Right atrium auricular region (tissue), 2 donors: ENCODE measurements around the gene PSMG4. TPM values are rescaled to one million over a fixed set of nuclear protein-coding genes. Genes with fewer than 3 reads are reported as not detected.

Experiments used
- DNase-seq: peaks from one replicate; pipeline ENCODE4 v3.0.0-alpha.2; 2019; ENCODE audit warnings: low spot score
- H3K27ac ChIP-seq, 2 donors: fragments of 200-600 bp; sonication (generic); 1 replicate in 1 of 2; 2 replicates in 1 of 2; pipeline ENCODE4 v1.5.1; 2016 to 2019
- H3K27me3 ChIP-seq, 2 donors: fragments of 200-600 bp; sonication (generic); one replicate each; pipeline versions ENCODE4 v1.5.1 to v1.6.0; 2017 to 2019
- H3K36me3 ChIP-seq: fragments of 200-600 bp; sonication (generic); one replicate; pipeline ENCODE4 v1.5.1; 2016
- H3K4me1 ChIP-seq, 2 donors: fragments of 200-600 bp; sonication (generic); one replicate each; pipeline versions ENCODE4 v1.5.1 to v1.6.0; 2017 to 2019
- H3K4me3 ChIP-seq, 2 donors: fragments of 200-600 bp; sonication (generic); 1 replicate in 1 of 2; 2 replicates in 1 of 2; pipeline ENCODE4 v1.5.1; 2017 to 2019; ENCODE audit warnings: mild to moderate bottlenecking in 1 of 2, moderate library complexity in 1 of 2
- H3K9me3 ChIP-seq, 2 donors: fragments of 200-600 bp; sonication (generic); one replicate each; pipeline ENCODE4 v1.5.1; 2019
- total RNA-seq, 2 donors: library from RNA; depleted of rRNA; stranded (reverse); fragments of >200 nt; gene quantifications; one replicate each; pipeline ENCODE4 v1.1.0, GENCODE V29; 2016
- TF ChIP-seq, protein P1 (sequence below), 2 donors: fragments of 200-600 bp; sonication (generic); IDR thresholded peaks; one replicate each; pipeline ENCODE4 v1.5.1; 2019; ENCODE audit warnings: antibody characterized with exemption in 2 of 2

PSMG4 gene
- total RNA-seq, 2 donors from 2014 or later, result 4.4 to 10.4 TPM

DNA sequence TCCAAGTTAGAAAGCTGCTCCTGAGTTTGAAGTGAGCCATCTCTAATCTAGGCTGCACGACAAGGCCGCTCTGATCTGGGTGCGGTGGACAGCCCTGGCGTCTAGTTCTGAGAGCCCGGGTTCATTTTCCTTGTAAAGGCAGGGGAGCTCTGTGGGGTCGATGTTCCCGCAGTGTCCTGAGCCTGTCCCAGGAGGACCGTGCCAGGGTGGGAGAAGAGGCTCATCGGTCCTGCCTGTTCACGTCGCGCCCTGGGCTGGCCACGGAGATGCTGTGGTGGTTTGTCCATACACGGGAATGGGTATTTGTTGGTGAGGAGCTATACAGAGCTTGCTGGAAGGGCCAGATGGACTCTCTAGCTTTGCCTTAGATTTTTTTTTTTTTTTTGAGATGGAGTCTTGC is 27.0 kb downstream of the PSMG4 start:
- H3K4me1 ChIP-seq, result peaks cover 0 to 22% of the 10 kb centered on the region in 2 donors
- no peak for DNase-seq
- H3K27me3 ChIP-seq, result no peaks in the 10 kb centered on the region
- H3K27ac ChIP-seq, result no peak overlapping the region
- H3K36me3 ChIP-seq, result no peaks in the 10 kb centered on the region
- no peak overlapping the region for H3K4me3 ChIP-seq
- TF ChIP-seq, protein P1, sequence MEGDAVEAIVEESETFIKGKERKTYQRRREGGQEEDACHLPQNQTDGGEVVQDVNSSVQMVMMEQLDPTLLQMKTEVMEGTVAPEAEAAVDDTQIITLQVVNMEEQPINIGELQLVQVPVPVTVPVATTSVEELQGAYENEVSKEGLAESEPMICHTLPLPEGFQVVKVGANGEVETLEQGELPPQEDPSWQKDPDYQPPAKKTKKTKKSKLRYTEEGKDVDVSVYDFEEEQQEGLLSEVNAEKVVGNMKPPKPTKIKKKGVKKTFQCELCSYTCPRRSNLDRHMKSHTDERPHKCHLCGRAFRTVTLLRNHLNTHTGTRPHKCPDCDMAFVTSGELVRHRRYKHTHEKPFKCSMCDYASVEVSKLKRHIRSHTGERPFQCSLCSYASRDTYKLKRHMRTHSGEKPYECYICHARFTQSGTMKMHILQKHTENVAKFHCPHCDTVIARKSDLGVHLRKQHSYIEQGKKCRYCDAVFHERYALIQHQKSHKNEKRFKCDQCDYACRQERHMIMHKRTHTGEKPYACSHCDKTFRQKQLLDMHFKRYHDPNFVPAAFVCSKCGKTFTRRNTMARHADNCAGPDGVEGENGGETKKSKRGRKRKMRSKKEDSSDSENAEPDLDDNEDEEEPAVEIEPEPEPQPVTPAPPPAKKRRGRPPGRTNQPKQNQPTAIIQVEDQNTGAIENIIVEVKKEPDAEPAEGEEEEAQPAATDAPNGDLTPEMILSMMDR (IDR thresholded peaks at IDR 0.05), result no peak
- H3K9me3 ChIP-seq, result no peaks in the 10 kb centered on the region

DNA sequence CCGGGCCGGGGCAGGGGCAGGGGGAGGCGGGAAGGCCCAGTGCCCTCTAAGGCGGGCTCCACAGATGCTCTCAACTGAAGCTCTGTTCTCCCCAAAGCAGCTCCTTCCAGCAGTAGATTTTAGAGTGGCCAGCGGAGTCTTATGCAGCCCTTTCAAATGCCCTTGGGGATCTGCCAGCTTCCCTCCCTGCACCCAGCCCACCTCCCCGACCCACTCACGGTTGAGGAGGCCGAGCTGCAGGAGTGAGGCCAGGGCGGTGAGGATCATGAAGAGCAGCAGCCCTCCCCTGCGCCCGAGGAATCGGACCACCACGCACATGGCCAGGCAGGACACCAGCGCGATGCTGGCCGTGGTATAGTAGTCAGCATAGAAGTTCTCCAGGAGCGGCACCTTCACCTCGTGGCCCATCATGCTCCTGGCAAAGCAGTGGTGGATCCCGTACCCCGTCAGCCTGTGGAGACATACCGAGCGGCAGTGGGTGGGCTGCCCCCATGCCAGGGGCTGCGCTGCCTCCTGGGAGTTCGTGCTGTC is 28.0 kb downstream of the PSMG4 start:
- Histone ChIP-seq H3K36me3 (no peaks in the 10 kb centered on the region), H3K27ac (no peak overlapping the region), H3K27me3 (no peaks in the 10 kb centered on the region), H3K9me3 (no peaks in the 10 kb centered on the region), H3K4me1 (peaks cover 0 to 14% of the 10 kb centered on the region in 2 donors), H3K4me3 (no peak overlapping the region)
- TF ChIP-seq, protein P1 (IDR thresholded peaks at IDR 0.05), result no peak
- DNase-seq, result no peak

GRCh38 chr6:3287308-3287707 is 28.6 kb downstream of the PSMG4 start:
- Histone ChIP-seq H3K36me3 (no peaks in the 10 kb centered on the region), H3K4me1 (peaks cover 0 to 9% of the 10 kb centered on the region in 2 donors), H3K27me3 (no peaks in the 10 kb centered on the region), H3K9me3 (no peaks in the 10 kb centered on the region), H3K4me3 (no peak overlapping the region), H3K27ac (no peak overlapping the region)
- no peak for DNase-seq
- TF ChIP-seq, protein P1 (IDR thresholded peaks at IDR 0.05), result no peak

GRCh38 chr6:3287976-3288707 is 29.4 kb downstream of the PSMG4 start:
- Histone ChIP-seq H3K9me3 (no peaks in the 10 kb centered on the region), H3K27ac (no peak overlapping the region), H3K27me3 (no peaks in the 10 kb centered on the region), H3K4me3 (no peak overlapping the region), H3K36me3 (no peaks in the 10 kb centered on the region), H3K4me1 (peaks cover 0 to 7% of the 10 kb centered on the region in 2 donors)
- TF ChIP-seq, protein P1 (IDR thresholded peaks at IDR 0.05), result no peak
- no peak for DNase-seq

GRCh38 chr6:3288711-3289663 is 30.2 kb downstream of the PSMG4 start:
- Histone ChIP-seq H3K4me1 (peaks cover 0 to 7% of the 10 kb centered on the region in 2 donors), H3K36me3 (no peaks in the 10 kb centered on the region), H3K27ac (no peak overlapping the region), H3K27me3 (no peaks in the 10 kb centered on the region), H3K9me3 (no peaks in the 10 kb centered on the region), H3K4me3 (no peak overlapping the region)
- TF ChIP-seq, protein P1 (IDR thresholded peaks at IDR 0.05), result no peak
- DNase-seq, result no peak
